OCI-LY3 (cell line): ENCODE measurements around the gene HOXB6.

Source experiments
- EZH2phosphoT487 ChIP-seq: fragments of 200-600 bp; shearing (Covaris generic); IDR thresholded peaks from 2 replicates; pipeline ENCODE4 v1.6.1; 2018; ENCODE audit warnings: antibody characterized with exemption, mixed run types, low read depth
- TF ChIP-seq, protein P1 (sequence below): fragments of 200-600, 300-600 bp; sonication (generic); IDR thresholded peaks from 2 replicates; pipeline ENCODE4 v1.5.1; 2014; ENCODE audit warnings: antibody characterized with exemption, low read length, low read depth

DNA sequence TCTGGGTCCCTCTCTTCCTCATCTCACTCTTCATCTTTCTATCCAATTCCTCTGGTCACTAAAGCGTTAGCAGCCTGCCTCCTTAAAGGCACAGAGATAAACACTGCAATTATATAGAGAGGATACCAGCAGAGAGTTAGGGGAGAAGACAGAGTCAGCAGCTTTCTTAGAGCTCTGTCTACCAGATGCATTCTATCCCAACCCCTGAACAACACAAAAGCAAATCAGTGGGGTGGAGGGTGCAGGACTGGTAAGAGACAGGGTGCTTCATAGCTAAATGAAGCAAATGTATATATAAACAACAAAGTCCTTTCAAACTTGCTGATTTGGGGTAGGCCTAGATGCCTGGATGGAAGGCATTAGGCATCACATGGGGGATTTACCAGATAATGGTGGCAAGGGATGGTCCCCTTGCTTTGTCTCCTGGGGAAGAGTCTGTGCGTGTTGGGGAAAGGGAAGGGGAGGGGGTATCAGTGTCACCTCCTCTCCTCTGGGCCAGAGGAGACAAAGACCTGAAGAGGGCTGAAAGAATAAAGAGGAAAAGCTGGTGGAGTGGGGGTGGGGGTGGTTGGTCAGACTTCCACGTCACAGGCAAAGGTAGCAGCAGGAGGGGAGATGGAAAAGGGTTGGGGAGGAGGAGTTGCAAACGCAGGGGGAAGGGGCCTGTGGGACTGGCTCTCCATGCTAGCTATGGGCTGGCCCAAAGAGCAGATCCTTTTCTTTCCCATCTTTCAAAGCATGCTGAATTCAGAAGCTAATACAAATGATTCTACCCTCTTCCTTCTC, 38.7 kb downstream of the HOXB6 start:
- TF ChIP-seq, protein P1, sequence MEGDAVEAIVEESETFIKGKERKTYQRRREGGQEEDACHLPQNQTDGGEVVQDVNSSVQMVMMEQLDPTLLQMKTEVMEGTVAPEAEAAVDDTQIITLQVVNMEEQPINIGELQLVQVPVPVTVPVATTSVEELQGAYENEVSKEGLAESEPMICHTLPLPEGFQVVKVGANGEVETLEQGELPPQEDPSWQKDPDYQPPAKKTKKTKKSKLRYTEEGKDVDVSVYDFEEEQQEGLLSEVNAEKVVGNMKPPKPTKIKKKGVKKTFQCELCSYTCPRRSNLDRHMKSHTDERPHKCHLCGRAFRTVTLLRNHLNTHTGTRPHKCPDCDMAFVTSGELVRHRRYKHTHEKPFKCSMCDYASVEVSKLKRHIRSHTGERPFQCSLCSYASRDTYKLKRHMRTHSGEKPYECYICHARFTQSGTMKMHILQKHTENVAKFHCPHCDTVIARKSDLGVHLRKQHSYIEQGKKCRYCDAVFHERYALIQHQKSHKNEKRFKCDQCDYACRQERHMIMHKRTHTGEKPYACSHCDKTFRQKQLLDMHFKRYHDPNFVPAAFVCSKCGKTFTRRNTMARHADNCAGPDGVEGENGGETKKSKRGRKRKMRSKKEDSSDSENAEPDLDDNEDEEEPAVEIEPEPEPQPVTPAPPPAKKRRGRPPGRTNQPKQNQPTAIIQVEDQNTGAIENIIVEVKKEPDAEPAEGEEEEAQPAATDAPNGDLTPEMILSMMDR: no peak
- TF ChIP-seq EZH2phosphoT487: no peak
